EH (cell line): ENCODE data around the gene CEMIP.
A peak's percentile ranks its signal among the peaks of the same experiment; 100 is the strongest.

Experiments used
- DNase-seq: peaks from one replicate; pipeline ENCODE4 v3.0.0-alpha.2; 2015; ENCODE audit warnings: low read depth

CEMIP gene

GRCh38 chr15:80785335-80785734, 6.2 kb downstream of the CEMIP start:
- DNase-seq = peak; percentile 50

GRCh38 chr15:80785811-80786354, 6.7 kb downstream of the CEMIP start:
- DNase-seq = no peak

GRCh38 chr15:80787316-80787715, 8.1 kb downstream of the CEMIP start:
- no peak for DNase-seq

- peak; percentile 66 for DNase-seq
These were observed 9.4 kb downstream of the CEMIP start for GRCh38 chr15:80788536-80788935.

- DNase-seq = peak; percentile 72
These were observed 10.1 kb downstream of the CEMIP start for GRCh38 chr15:80789296-80789695.

- no peak for DNase-seq
These were observed 10.6 kb downstream of the CEMIP start for GRCh38 chr15:80789796-80790195.

GRCh38 chr15:80790236-80790635, 11.1 kb downstream of the CEMIP start:
- DNase-seq = no peak

GRCh38 chr15:80791004-80791403, 11.8 kb downstream of the CEMIP start:
- no peak for DNase-seq

- DNase-seq = no peak
These were observed 17.2 kb downstream of the CEMIP start for GRCh38 chr15:80796407-80796806.

GRCh38 chr15:80798911-80799310, 19.7 kb downstream of the CEMIP start:
- no peak for DNase-seq

- no peak for DNase-seq
These were observed 20.9 kb downstream of the CEMIP start for GRCh38 chr15:80800067-80800466.

GRCh38 chr15:80801891-80802680, 22.9 kb downstream of the CEMIP start:
- DNase-seq = peak; percentile 45

- DNase-seq = no peak
These were observed 24.7 kb downstream of the CEMIP start for GRCh38 chr15:80803580-80804525.

GRCh38 chr15:80804970-80805495, 25.9 kb downstream of the CEMIP start:
- DNase-seq = no peak

GRCh38 chr15:80811781-80812315, 32.7 kb downstream of the CEMIP start:
- no peak for DNase-seq

- DNase-seq = no peak
These were observed 35.9 kb downstream of the CEMIP start for GRCh38 chr15:80815106-80815505.

GRCh38 chr15:80816049-80816653, 37.0 kb downstream of the CEMIP start:
- DNase-seq = no peak

GRCh38 chr15:80816936-80817335, 37.8 kb downstream of the CEMIP start:
- DNase-seq = no peak

GRCh38 chr15:80817901-80818300, 38.7 kb downstream of the CEMIP start:
- DNase-seq = no peak

GRCh38 chr15:80819001-80819400, 39.8 kb downstream of the CEMIP start:
- peak; percentile 44 for DNase-seq

GRCh38 chr15:80820092-80820491, 40.9 kb downstream of the CEMIP start:
- DNase-seq = peak; percentile 40

GRCh38 chr15:80822256-80822655, 43.1 kb downstream of the CEMIP start:
- no peak for DNase-seq
